GM13976 (cell line): Measurements from ENCODE around the gene ZDHHC11.

Experiments
- DNase-seq: peaks from one replicate; pipeline ENCODE4 v3.0.0; 2012; ENCODE audit warnings: low spot score
- CTCF ChIP-seq: IDR thresholded peaks from 2 replicates; pipeline ENCODE4 v1.5.1; 2012; ENCODE audit warnings: borderline replicate concordance, mild to moderate bottlenecking; ENCODE audit not compliant: insufficient read depth; ENCODE audit errors: extremely low read depth, missing control alignments, control extremely low read depth
- in situ Hi-C: fragments of 300-500 bp; cut with MboI; formaldehyde crosslinking; loops from one replicate; pipeline ENCODE4 v1.12.0; 2022; ENCODE audit warnings: low sequenced_read_pairs, mixed read lengths, inconsistent platforms; ENCODE audit not compliant: unreplicated experiment

The ZDHHC11 gene

GRCh38 chr5:872301-872700 lies 21.5 kb upstream of the ZDHHC11 start:
- no peak for DNase-seq
- in situ Hi-C loops: no loop called here
- no peak for TF ChIP-seq CTCF

GRCh38 chr5:871596-872298 lies 21.0 kb upstream of the ZDHHC11 start:
- DNase-seq: no peak
- in situ Hi-C loops: no loop called here
- TF ChIP-seq CTCF: no peak

- TF ChIP-seq CTCF: no peak
- in situ Hi-C loops: no loop called here
- no peak for DNase-seq
Observed at GRCh38 chr5:870956-871355, 20.2 kb upstream of the ZDHHC11 start.

DNA sequence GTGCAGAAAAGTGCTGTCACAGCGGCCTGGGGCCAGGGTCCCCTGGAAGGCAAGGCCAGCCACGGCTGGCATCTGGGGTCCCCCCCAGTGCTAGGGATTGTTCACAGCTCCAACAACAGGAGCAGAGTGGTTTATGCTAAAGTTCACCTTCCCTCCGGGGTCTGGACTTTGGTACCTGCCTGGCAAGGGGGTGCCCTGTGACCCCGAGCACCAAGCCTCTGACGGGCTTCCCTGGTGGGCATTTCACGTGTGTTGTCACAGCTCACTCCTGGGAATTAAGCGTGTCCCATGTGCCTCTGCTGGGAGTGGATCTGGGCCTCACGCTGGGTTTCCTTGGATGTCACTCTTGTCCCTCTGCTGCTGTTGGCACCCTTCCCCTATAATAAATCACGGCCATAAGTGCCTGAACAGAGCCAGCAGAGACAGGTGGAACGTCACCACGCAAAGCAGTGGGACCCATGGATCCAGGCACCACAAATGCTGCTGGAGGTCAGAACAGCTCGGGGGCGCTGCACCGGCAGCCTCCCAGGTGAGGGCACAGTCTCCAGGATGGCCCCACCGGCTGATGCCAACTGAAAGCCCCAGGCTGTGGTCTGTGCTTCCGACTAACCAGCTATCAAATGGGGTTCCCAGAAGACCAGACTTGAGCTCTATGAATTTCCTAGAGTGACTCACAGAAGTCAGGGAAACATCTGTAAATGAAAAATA lies 17.8 kb upstream of the ZDHHC11 start:
- TF ChIP-seq CTCF: no peak
- DNase-seq: no peak

DNA sequence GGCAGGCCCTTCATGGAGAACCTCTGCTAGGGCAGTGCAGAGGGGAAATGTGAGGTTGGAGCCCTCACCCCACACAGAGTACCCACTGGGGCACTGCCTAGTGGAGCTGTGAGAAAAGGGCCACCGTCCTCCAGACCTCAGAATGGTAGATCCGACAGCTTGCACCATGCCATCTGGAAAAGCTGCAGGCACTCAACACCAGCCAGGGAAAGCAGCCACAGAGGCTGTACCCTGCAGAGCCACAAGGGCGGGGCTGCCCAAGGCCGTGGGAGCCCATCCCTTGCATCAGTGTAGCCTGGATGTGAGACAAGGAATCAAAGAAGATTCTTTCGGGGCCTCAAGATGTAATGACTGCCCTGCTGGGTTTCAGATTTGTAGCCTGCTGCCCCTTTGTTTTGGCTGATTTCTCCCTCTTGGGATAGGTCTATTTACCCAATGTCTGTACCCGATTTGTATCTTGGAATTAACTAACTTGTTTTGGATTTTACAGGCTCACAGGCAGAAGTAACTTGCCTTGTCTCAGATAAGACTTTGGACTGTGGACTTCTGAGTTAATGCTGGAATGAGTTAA lies 16.6 kb upstream of the ZDHHC11 start:
- in situ Hi-C loops: no loop called here
- no peak for DNase-seq
- no peak for TF ChIP-seq CTCF

More for the DNA sequence above, 17.8 kb upstream of the ZDHHC11 start:
- in situ Hi-C loops: no loop called here

DNA sequence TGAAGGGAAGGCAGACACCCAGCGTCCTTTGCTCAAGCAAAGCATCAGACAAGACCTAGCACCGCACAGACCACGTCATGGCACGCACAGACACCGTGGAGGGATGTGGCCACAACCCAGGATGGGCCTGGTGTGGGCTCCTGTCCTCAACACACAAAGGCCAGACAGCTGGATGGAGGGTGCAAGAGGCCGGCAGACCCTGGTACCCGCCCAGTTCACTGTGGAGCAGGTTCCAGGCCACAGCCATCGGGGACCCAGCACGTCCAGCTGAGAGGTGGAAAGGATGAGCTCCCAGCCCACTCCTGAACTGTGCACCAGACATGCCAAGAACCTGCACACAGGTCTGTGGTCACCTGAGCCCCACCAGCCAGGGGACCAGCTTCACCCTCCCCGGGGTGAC lies 15.0 kb upstream of the ZDHHC11 start:
- in situ Hi-C loops: no loop called here
- DNase-seq: no peak

More for the DNA sequence above, 15.0 kb upstream of the ZDHHC11 start:
- no peak for TF ChIP-seq CTCF
